Mesenchymal stem cell (in vitro differentiated cells and primary cell): Measurements from ENCODE around the gene NSMCE1.

Experiments used
- DNase-seq: peaks from one replicate; pipeline ENCODE4 v3.0.0-alpha.2; 2013
- H2AFZ ChIP-seq: one replicate; pipeline ENCODE4 v1.6.1; 2013; ENCODE audit warnings: low read depth, mild to moderate bottlenecking, control low read depth, inconsistent platforms, low read length, moderate library complexity
- H2AK5ac ChIP-seq: 2 replicates; pipeline ENCODE4 v1.6.1; 2013; ENCODE audit warnings: low read length, moderate library complexity, mild to moderate bottlenecking, inconsistent platforms; ENCODE audit not compliant: severe bottlenecking
- H2BK120ac ChIP-seq: one replicate; pipeline ENCODE4 v1.6.1; 2013; ENCODE audit warnings: low read depth, mild to moderate bottlenecking, inconsistent platforms, low read length, moderate library complexity
- H2BK12ac ChIP-seq, 2 experiments: one replicate each; pipeline ENCODE4 v1.6.1; 2013; ENCODE audit warnings: inconsistent platforms in 2 of 2, low read length in 2 of 2, mild to moderate bottlenecking in 2 of 2, moderate library complexity in 2 of 2, control low read depth in 1 of 2
- H2BK15ac ChIP-seq: one replicate; pipeline ENCODE4 v1.6.1; 2013; ENCODE audit warnings: mild to moderate bottlenecking, low read depth, inconsistent platforms; ENCODE audit not compliant: poor library complexity, severe bottlenecking
- H2BK5ac ChIP-seq: 2 replicates; pipeline ENCODE4 v1.6.1; 2013; ENCODE audit warnings: low read depth, mild to moderate bottlenecking, low read length, control low read depth, inconsistent platforms; ENCODE audit not compliant: poor library complexity, severe bottlenecking
- H3K14ac ChIP-seq, 2 experiments: one replicate each; pipeline ENCODE4 v1.6.1; 2013; ENCODE audit warnings: inconsistent platforms in 2 of 2, low read length in 2 of 2, control low read depth in 1 of 2, mild to moderate bottlenecking in 1 of 2, moderate library complexity in 1 of 2
- H3K18ac ChIP-seq, 2 experiments: one replicate each; pipeline ENCODE4 v1.6.1; 2013; ENCODE audit warnings: inconsistent platforms in 2 of 2, low read length in 2 of 2, control low read depth in 1 of 2, low read depth in 1 of 2, mild to moderate bottlenecking in 1 of 2
- H3K23ac ChIP-seq, 2 experiments: one replicate each; pipeline ENCODE4 v1.6.1; 2013; ENCODE audit warnings: inconsistent platforms in 2 of 2, low read length in 2 of 2, mild to moderate bottlenecking in 2 of 2, moderate library complexity in 2 of 2, control low read depth in 1 of 2
- H3K27ac ChIP-seq: 2 replicates; pipeline ENCODE4 v1.5.1; 2013; ENCODE audit warnings: mild to moderate bottlenecking, moderate library complexity, low read length, control low read depth, inconsistent platforms; ENCODE audit not compliant: poor library complexity, severe bottlenecking
- H3K27me3 ChIP-seq, 2 experiments: 2 replicates each; pipeline versions ENCODE4 v1.6.1 to v1.7.0; 2013; ENCODE audit warnings: low read length in 2 of 2, mild to moderate bottlenecking in 2 of 2, moderate library complexity in 2 of 2, control low read depth in 1 of 2, inconsistent platforms in 1 of 2; ENCODE audit not compliant: control insufficient read depth in 1 of 2, insufficient read depth in 1 of 2
- H3K36me3 ChIP-seq, 2 experiments: 2 replicates each; pipeline versions ENCODE4 v1.6.1 to v1.7.0; 2013; ENCODE audit warnings: low read length in 2 of 2, control low read depth in 1 of 2, inconsistent platforms in 1 of 2, low read depth in 1 of 2, mild to moderate bottlenecking in 1 of 2; ENCODE audit not compliant: insufficient read depth in 2 of 2, control insufficient read depth in 1 of 2
- H3K4ac ChIP-seq, 2 experiments: one replicate each; pipeline ENCODE4 v1.6.1; 2013; ENCODE audit warnings: inconsistent platforms in 2 of 2, low read length in 2 of 2, mild to moderate bottlenecking in 2 of 2, moderate library complexity in 2 of 2, control low read depth in 1 of 2, low read depth in 1 of 2
- H3K4me1 ChIP-seq: 2 replicates; pipeline ENCODE4 v1.6.1; 2013; ENCODE audit warnings: low read depth, low read length, control low read depth; ENCODE audit not compliant: control insufficient read depth, insufficient read depth
- H3K4me2 ChIP-seq: 2 replicates; pipeline ENCODE4 v1.6.1; 2013; ENCODE audit warnings: low read length, mild to moderate bottlenecking, inconsistent platforms; ENCODE audit not compliant: poor library complexity, severe bottlenecking
- H3K4me3 ChIP-seq, 2 experiments: 2 replicates each; pipeline versions ENCODE4 v1.5.1 to v1.7.0; 2013; ENCODE audit warnings: low read length in 2 of 2, mild to moderate bottlenecking in 2 of 2, control low read depth in 1 of 2, low read depth in 1 of 2; ENCODE audit not compliant: insufficient read depth in 1 of 2
- H3K79me1 ChIP-seq: replicated peaks from 2 replicates; pipeline ENCODE4 v1.6.1; 2013; ENCODE audit warnings: mild to moderate bottlenecking, control low read depth, low read length, inconsistent platforms; ENCODE audit not compliant: poor library complexity, severe bottlenecking
- H3K9ac ChIP-seq: 2 replicates; pipeline ENCODE4 v1.7.0; 2013; ENCODE audit warnings: mild to moderate bottlenecking, low read length, moderate library complexity
- H3K9me3 ChIP-seq: 2 replicates; pipeline ENCODE4 v1.7.0; 2013; ENCODE audit warnings: mild to moderate bottlenecking, low read length; ENCODE audit not compliant: control insufficient read depth
- H4K8ac ChIP-seq: one replicate; pipeline ENCODE4 v1.6.1; 2013; ENCODE audit warnings: inconsistent platforms, mild to moderate bottlenecking, low read length, moderate library complexity
- H4K91ac ChIP-seq: one replicate; pipeline ENCODE4 v1.6.1; 2013; ENCODE audit warnings: mild to moderate bottlenecking, low read length, inconsistent platforms
- WGBS: methylation state at CpG from one replicate; pipeline ENCODE4 v1.1.7; 2013; ENCODE audit warnings: mixed read lengths; 5-methylcytosine and 5-hydroxymethylcytosine counted together

Gene NSMCE1

GRCh38 chr16:27269300-27270150, 953 bp upstream of the NSMCE1 start:
- peak overlapping the region; percentile 17 for H2AK5ac ChIP-seq
- H3K4me2 ChIP-seq, result no peak overlapping the region
- H3K9me3 ChIP-seq, result no peaks in the 10 kb centered on the region
- no peaks in the 10 kb centered on the region for H3K27me3 ChIP-seq
- H3K4me1 ChIP-seq, result peaks cover 10% of the 10 kb centered on the region
- no peak overlapping the region for H2BK5ac ChIP-seq
- no peak overlapping the region for H3K14ac ChIP-seq
- DNase-seq, result no peak
- H4K8ac ChIP-seq, result peak overlapping the region; percentile 43
- no peak overlapping the region for H2BK12ac ChIP-seq
- H2AFZ ChIP-seq, result peak overlapping the region; percentile 27
- no peak overlapping the region for H3K23ac ChIP-seq
- WGBS, result 93% methylated on average over 8 of the region's 9 CpGs
- no peak overlapping the region for H4K91ac ChIP-seq
- no peak overlapping the region for H3K4ac ChIP-seq
- H3K27ac ChIP-seq, result no peak overlapping the region
- peak overlapping the region; percentile 98 for H3K9ac ChIP-seq
- H3K79me1 ChIP-seq, result peaks cover 9% of the 10 kb centered on the region
- no peaks in the 10 kb centered on the region for H3K36me3 ChIP-seq
- peak overlapping the region in 1 of 2 experiments; percentile 91 for H3K4me3 ChIP-seq
- H3K18ac ChIP-seq, result no peak overlapping the region
- H2BK120ac ChIP-seq, result no peak overlapping the region
- H2BK15ac ChIP-seq, result no peak overlapping the region

- H2BK5ac ChIP-seq, result no peak overlapping the region
- no peak overlapping the region for H3K4ac ChIP-seq
- no peaks in the 10 kb centered on the region for H3K9me3 ChIP-seq
- H3K4me2 ChIP-seq, result no peak overlapping the region
- no peak overlapping the region for H2AK5ac ChIP-seq
- H2BK120ac ChIP-seq, result no peak overlapping the region
- no peak overlapping the region for H4K8ac ChIP-seq
- peaks cover 0 to 2% of the 10 kb centered on the region in 2 experiments for H3K36me3 ChIP-seq
- H3K9ac ChIP-seq, result no peak overlapping the region
- WGBS, result 76% methylated on average over 4 of the region's 8 CpGs
- no peak overlapping the region for H2BK15ac ChIP-seq
- H3K4me3 ChIP-seq, result peak overlapping the region in 1 of 2 experiments; percentile 91
- H3K27me3 ChIP-seq, result no peaks in the 10 kb centered on the region
- peaks cover 12% of the 10 kb centered on the region for H3K79me1 ChIP-seq
- H3K23ac ChIP-seq, result no peak overlapping the region
- H3K14ac ChIP-seq, result no peak overlapping the region
- DNase-seq, result no peak
- H2BK12ac ChIP-seq, result no peak overlapping the region
- H3K18ac ChIP-seq, result no peak overlapping the region
- no peak overlapping the region for H2AFZ ChIP-seq
- peaks cover 4% of the 10 kb centered on the region for H3K4me1 ChIP-seq
- no peak overlapping the region for H4K91ac ChIP-seq
- H3K27ac ChIP-seq, result no peak overlapping the region
Observed at GRCh38 chr16:27267037-27267677, 1.4 kb downstream of the NSMCE1 start.

DNA sequence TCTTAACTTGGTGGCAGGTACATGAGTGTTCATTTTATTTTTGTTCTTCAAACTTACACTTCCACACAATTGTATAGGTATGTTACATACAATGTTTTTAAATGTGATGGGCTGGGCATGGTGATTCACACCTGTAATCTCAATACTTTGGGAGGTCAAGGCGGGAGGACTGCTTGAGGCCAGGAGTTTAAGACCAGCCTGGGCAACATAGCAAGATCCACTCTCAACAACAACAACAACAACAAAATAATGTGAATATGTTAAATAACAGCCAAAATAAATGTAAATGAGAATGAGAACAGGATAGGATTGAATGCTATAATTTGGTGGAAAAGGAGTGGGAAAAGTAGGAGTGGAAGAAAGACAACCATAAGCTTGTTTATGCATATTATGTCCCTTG, 2.6 kb downstream of the NSMCE1 start:
- peaks cover 16% of the 10 kb centered on the region for H3K79me1 ChIP-seq
- no peak overlapping the region for H2AFZ ChIP-seq
- WGBS, result no CpG with 5 or more reads among the region's 1 CpG
- no peak overlapping the region for H2BK5ac ChIP-seq
- H2AK5ac ChIP-seq, result no peak overlapping the region
- no peak overlapping the region for H3K4me3 ChIP-seq
- no peak overlapping the region for H3K14ac ChIP-seq
- no peak for DNase-seq
- no peaks in the 10 kb centered on the region for H3K27me3 ChIP-seq
- H2BK120ac ChIP-seq, result no peak overlapping the region
- H2BK12ac ChIP-seq, result no peak overlapping the region
- no peak overlapping the region for H3K4me2 ChIP-seq
- H3K23ac ChIP-seq, result no peak overlapping the region
- no peak overlapping the region for H4K91ac ChIP-seq
- H3K4ac ChIP-seq, result no peak overlapping the region
- H3K27ac ChIP-seq, result no peak overlapping the region
- H3K9ac ChIP-seq, result no peak overlapping the region
- H2BK15ac ChIP-seq, result no peak overlapping the region
- H3K9me3 ChIP-seq, result no peaks in the 10 kb centered on the region
- H4K8ac ChIP-seq, result no peak overlapping the region
- peaks cover 4% of the 10 kb centered on the region for H3K4me1 ChIP-seq
- H3K36me3 ChIP-seq, result peaks cover 0 to 2% of the 10 kb centered on the region in 2 experiments
- no peak overlapping the region for H3K18ac ChIP-seq

DNA sequence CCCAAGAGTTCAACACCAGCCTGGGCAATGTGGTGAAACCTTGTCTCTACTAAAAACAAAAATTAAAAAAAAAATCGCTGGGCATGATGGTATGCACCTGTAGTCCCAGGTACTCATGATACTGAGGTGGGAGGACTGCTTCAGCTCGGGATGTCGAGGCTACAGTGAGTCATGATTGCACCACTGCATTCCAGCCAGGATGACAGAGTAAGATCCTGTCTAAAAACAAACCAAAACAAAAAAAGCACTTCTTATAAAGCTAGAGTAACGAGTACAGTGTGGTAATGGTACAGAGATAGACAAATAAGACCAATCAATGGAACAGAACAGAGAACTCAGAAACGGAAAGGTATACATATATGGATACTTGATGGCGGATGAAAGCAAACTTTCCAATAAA, 4.4 kb downstream of the NSMCE1 start:
- Histone ChIP-seq H3K9me3 (no peaks in the 10 kb centered on the region), H2BK120ac (no peak overlapping the region), H3K27me3 (no peaks in the 10 kb centered on the region), H4K91ac (no peak overlapping the region), H3K4me2 (no peak overlapping the region), H2BK12ac (no peak overlapping the region), H3K9ac (peak overlapping the region; percentile 41), H2AK5ac (no peak overlapping the region), H3K18ac (no peak overlapping the region), H2BK15ac (no peak overlapping the region), H3K4me3 (no peak overlapping the region), H4K8ac (no peak overlapping the region), H3K14ac (no peak overlapping the region), H3K4me1 (peaks cover 4% of the 10 kb centered on the region), H3K36me3 (peaks cover 0 to 2% of the 10 kb centered on the region in 2 experiments), H2AFZ (no peak overlapping the region), H3K79me1 (peaks cover 19% of the 10 kb centered on the region), H3K4ac (no peak overlapping the region), H3K27ac (no peak overlapping the region), H2BK5ac (no peak overlapping the region), H3K23ac (no peak overlapping the region)
- DNase-seq, result peak; percentile 82
- WGBS, result 39% methylated on average over 4 of the region's 6 CpGs
